Mesothelial cell of epicardium (in vitro differentiated cells): Measurements from ENCODE around the gene METTL18. TPM values are rescaled to one million over a fixed set of nuclear protein-coding genes. Genes with fewer than 3 reads are reported as not detected.
A peak's percentile ranks its signal among the peaks of the same experiment; 100 is the strongest.

Source experiments
- DNase-seq, 2 experiments: peaks; one replicate each; pipeline ENCODE4 v3.0.0; 2021; ENCODE audit warnings: low spot score in 2 of 2; ENCODE audit not compliant: unreplicated experiment in 2 of 2
- H3K27ac Mint-ChIP-seq: 2 replicates; pipeline ENCODE4 v1.8.0; 2021; ENCODE audit warnings: mixed read lengths
- H3K27me3 Mint-ChIP-seq: 2 replicates; pipeline ENCODE4 v1.8.0; 2021; ENCODE audit warnings: low read depth, mixed read lengths
- H3K36me3 Mint-ChIP-seq: 2 replicates; pipeline ENCODE4 v1.8.0; 2021; ENCODE audit warnings: mixed read lengths
- H3K4me1 Mint-ChIP-seq: 2 replicates; pipeline ENCODE4 v1.8.0; 2021; ENCODE audit warnings: mixed read lengths
- H3K4me3 Mint-ChIP-seq: 2 replicates; pipeline ENCODE4 v1.8.0; 2021; ENCODE audit warnings: mild to moderate bottlenecking, moderate library complexity, mixed read lengths
- H3K9me3 Mint-ChIP-seq: 2 replicates; pipeline ENCODE4 v1.8.0; 2021; ENCODE audit warnings: mixed read lengths
- CTCF ChIP-seq: fragments of 200-600 bp; sonication (generic); IDR thresholded peaks from one replicate; pipeline ENCODE4 v1.5.0; 2021; ENCODE audit warnings: antibody characterized with exemption; ENCODE audit not compliant: unreplicated experiment
- total RNA-seq: library from RNA; stranded (reverse); gene quantifications from 3 replicates; pipeline ENCODE4 v1.2.1, GENCODE V29; 2021

METTL18 gene
- total RNA-seq, 1 donor from 2014 or later, result 10.6 TPM

DNA sequence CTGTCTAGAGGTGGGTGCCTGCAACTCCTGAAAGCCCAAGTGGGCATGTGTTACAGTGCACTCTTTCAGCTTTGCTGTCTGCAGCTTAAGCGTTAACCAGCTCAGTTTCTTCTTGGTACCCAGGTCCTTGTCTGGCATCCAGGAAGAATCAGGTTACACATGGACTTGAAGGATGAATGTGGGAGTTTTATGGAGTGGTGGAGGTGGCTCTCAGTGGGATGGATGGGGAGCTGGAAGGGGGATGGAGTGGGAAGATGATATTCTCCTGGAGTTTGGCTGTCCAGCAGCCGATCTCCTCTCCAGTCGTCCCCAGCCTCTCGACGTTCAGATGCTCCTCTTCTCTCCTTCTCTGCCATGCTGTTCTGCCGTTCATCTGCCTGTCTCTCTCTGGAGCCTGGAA lies 9.4 kb downstream of the METTL18 start:
- H3K4me3 Mint-ChIP-seq, result no peak overlapping the region
- no peak overlapping the region for H3K27ac Mint-ChIP-seq

GRCh38 chr1:169784102-169784501 lies 10.6 kb downstream of the METTL18 start:
- no peaks in the 10 kb centered on the region for H3K36me3 Mint-ChIP-seq
- DNase-seq, result no peak
- TF ChIP-seq CTCF, result no peak
- peaks cover 4% of the 10 kb centered on the region for H3K9me3 Mint-ChIP-seq
- peaks cover 41% of the 10 kb centered on the region for H3K4me1 Mint-ChIP-seq
- H3K4me3 Mint-ChIP-seq, result no peak overlapping the region
- H3K27me3 Mint-ChIP-seq, result no peaks in the 10 kb centered on the region
- H3K27ac Mint-ChIP-seq, result no peak overlapping the region

More for the DNA sequence above, 9.4 kb downstream of the METTL18 start:
- Mint-ChIP-seq H3K27me3 (no peaks in the 10 kb centered on the region), H3K4me1 (peaks cover 30% of the 10 kb centered on the region), H3K9me3 (peaks cover 4% of the 10 kb centered on the region), H3K36me3 (no peaks in the 10 kb centered on the region)
- no peak for TF ChIP-seq CTCF
- DNase-seq, result no peak

DNA sequence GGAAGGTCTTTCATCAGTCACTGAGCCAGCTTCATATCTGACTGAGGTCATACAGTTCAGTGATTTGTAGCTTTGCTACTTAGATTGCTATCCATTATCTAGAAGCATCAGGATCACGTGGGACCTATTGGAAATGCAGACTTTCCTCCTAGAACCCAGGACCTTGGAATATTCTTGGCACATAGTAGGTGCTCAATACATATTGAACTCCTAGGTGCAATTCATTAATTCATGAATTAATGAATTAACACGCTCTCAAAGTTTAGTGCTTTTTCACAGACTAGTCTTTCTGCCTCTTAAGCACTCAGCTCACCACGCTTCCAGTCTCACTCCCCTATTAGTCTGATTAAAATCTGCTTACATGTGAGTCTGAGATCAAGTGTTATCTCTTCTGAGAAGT lies 12.1 kb downstream of the METTL18 start:
- Mint-ChIP-seq H3K36me3 (no peaks in the 10 kb centered on the region), H3K4me3 (no peak overlapping the region), H3K4me1 (peaks cover 49% of the 10 kb centered on the region), H3K27me3 (no peaks in the 10 kb centered on the region), H3K9me3 (peaks cover 4% of the 10 kb centered on the region), H3K27ac (peak overlapping the region; percentile 92)
- no peak for DNase-seq
- TF ChIP-seq CTCF, result no peak

DNA sequence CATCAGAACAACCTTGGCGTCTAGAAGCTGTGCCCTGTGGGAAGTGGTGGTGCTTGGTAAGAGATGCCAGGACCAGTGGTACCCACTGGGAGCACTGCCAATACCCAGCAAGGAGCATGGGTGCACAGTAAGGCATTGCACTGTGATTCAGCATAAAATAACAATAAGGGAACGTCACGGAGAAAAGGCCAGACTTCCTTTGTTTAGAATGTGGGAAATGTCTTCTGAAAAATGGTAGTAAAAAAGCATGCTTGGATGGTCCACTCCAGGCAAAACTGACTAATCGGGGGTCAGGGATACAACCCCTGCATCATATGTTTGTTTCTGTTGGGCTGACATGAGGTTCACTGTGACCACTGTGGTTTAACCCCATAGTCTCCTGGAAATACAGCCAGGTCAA lies 14.7 kb downstream of the METTL18 start:
- DNase-seq, result no peak
- Mint-ChIP-seq H3K4me3 (no peak overlapping the region), H3K27me3 (no peaks in the 10 kb centered on the region), H3K27ac (peak overlapping the region; percentile 92), H3K9me3 (peaks cover 4% of the 10 kb centered on the region), H3K4me1 (peaks cover 58% of the 10 kb centered on the region), H3K36me3 (no peaks in the 10 kb centered on the region)
- TF ChIP-seq CTCF, result no peak

DNA sequence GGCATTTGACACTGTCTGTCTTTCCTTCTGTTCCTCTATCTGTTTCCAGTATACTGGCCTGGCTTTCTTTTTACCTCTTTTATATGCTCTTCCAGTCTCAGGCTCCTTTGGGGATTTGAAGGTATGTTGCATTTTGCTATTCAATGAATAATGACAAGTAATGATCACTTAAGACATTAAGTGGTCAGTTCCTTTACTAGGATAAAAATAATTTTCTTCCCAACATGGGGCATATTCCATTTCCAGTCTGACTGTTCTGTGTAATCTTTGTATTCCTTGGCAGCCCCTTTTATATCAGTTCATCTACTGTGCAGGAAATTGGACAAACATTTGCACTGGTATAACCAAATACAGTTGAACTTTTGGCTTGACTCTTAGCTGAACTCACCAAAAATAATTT lies 15.6 kb downstream of the METTL18 start:
- TF ChIP-seq CTCF, result no peak
- no peak overlapping the region for H3K4me3 Mint-ChIP-seq
- H3K36me3 Mint-ChIP-seq, result no peaks in the 10 kb centered on the region
- H3K4me1 Mint-ChIP-seq, result peaks cover 58% of the 10 kb centered on the region
- H3K27me3 Mint-ChIP-seq, result no peaks in the 10 kb centered on the region
- peaks cover 4% of the 10 kb centered on the region for H3K9me3 Mint-ChIP-seq
- H3K27ac Mint-ChIP-seq, result peak overlapping the region; percentile 92
- no peak for DNase-seq

GRCh38 chr1:169776440-169776839 lies 18.3 kb downstream of the METTL18 start:
- no peak for TF ChIP-seq CTCF
- H3K9me3 Mint-ChIP-seq, result no peaks in the 10 kb centered on the region
- H3K27me3 Mint-ChIP-seq, result no peaks in the 10 kb centered on the region
- H3K4me3 Mint-ChIP-seq, result no peak overlapping the region
- H3K27ac Mint-ChIP-seq, result peak overlapping the region; percentile 63
- H3K36me3 Mint-ChIP-seq, result no peaks in the 10 kb centered on the region
- peaks cover 50% of the 10 kb centered on the region for H3K4me1 Mint-ChIP-seq
- no peak for DNase-seq
